ENCODE measurements around the gene CCDC85B.

CCDC85B gene

GRCh38 chr11:65869643-65870306, 20.7 kb upstream of the CCDC85B start:
- no peak for DNase-seq

GRCh38 chr11:65870307-65870658, 20.2 kb upstream of the CCDC85B start:
- DNase-seq = no peak

GRCh38 chr11:65870706-65871681, 19.5 kb upstream of the CCDC85B start:
- DNase-seq = no peak

GRCh38 chr11:65871811-65872548, 18.5 kb upstream of the CCDC85B start:
- DNase-seq = no peak

GRCh38 chr11:65872586-65873317, 17.7 kb upstream of the CCDC85B start, which contains the start of gene EFEMP2:
Gene EFEMP2, minus strand, starts transcription at chr11:65872800. Its CDS starts 446 bp downstream, at chr11:65872354.
- peak in 1 of 4 experiments; percentile 50 for DNase-seq

- peak; percentile 93 to 98 (median 96) for DNase-seq
Observed at GRCh38 chr11:65873318-65874156, 16.9 kb upstream of the CCDC85B start.

- peak in 3 of 4 experiments; percentile 25 to 46 (median 42) for DNase-seq
Observed at GRCh38 chr11:65879617-65880016, 10.9 kb upstream of the CCDC85B start, which contains the start of gene CTSW. Gene CTSW, plus strand, starts transcription at chr11:65879837. Its CDS starts 18 bp downstream, at chr11:65879855.

GRCh38 chr11:65880027-65880426, 10.4 kb upstream of the CCDC85B start:
- no peak for DNase-seq

GRCh38 chr11:65880844-65881421, 9.5 kb upstream of the CCDC85B start:
- DNase-seq = peak in 1 of 4 experiments; percentile 6

GRCh38 chr11:65882120-65883057, 8.1 kb upstream of the CCDC85B start:
- DNase-seq = peak in 1 of 4 experiments; percentile 1

GRCh38 chr11:65883058-65883761, 7.3 kb upstream of the CCDC85B start:
- DNase-seq = no peak

GRCh38 chr11:65883786-65884715, 6.4 kb upstream of the CCDC85B start:
- peak in 1 of 4 experiments; percentile 1 for DNase-seq

GRCh38 chr11:65884716-65885092, 5.8 kb upstream of the CCDC85B start:
- peak; percentile 88 to 93 (median 92) for DNase-seq

- DNase-seq = peak in 1 of 4 experiments; percentile 0
Observed at GRCh38 chr11:65885231-65885630, 5.2 kb upstream of the CCDC85B start.

- DNase-seq = peak in 1 of 4 experiments; percentile 0
Observed at GRCh38 chr11:65885808-65886536, 4.5 kb upstream of the CCDC85B start.

GRCh38 chr11:65886826-65887722, 3.4 kb upstream of the CCDC85B start:
- DNase-seq = peak in 1 of 4 experiments; percentile 1
